GM21360 (cell line): ENCODE measurements around the gene ARL8A.
"Not testable (repeated sequence)": the region's sequence is repeated elsewhere in the genome, so short reads cannot be mapped to it uniquely, and the experiment has no call there.

Source experiments
- ATAC-seq: cut with Tn5 transposase; IDR thresholded peaks from one replicate; pipeline ENCODE4 v1.9.1; 2021; ENCODE audit warnings: mild to moderate bottlenecking, moderate library complexity; ENCODE audit not compliant: unreplicated experiment

ARL8A gene

GRCh38 chr1:202176949-202177927, 32.7 kb upstream of the ARL8A start:
- ATAC-seq = no peak

DNA sequence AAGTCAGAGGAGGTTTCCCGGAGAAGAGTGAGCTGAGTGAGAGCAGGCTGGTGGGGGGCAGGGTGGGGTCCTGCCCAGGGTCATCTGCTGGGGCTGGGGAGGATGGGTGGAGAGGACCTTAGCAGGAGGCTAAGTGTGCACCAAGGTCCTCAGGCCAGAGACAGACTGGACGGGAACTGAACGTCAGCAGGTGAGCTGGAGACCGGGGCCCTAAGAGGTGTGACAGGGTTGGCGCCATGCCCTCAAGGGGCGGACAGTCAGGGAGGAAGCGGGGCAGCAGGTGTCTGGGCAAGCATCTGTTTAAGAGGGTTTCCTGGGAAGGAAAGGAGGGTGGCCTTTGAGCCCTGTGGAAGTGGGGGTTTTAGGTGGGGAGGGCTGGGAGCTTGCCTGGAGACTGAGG, 29.5 kb upstream of the ARL8A start:
- no peak for ATAC-seq

DNA sequence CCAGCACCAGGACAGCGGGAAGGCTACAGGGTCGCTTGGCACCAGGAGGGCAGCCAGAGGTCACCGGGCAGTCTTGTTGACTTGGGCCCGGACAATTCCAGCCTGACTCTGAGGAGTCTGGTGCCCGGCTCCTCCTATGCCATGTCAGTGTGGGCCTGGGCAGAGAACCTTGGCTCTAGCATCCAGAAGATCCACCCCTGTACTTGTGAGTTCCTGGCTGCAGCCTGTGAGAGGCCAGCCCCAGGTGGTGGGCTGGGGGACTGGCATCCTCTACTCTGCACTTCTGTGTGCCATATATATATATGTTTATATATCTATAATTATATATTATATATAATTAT, 27.4 kb upstream of the ARL8A start:
- no peak for ATAC-seq

DNA sequence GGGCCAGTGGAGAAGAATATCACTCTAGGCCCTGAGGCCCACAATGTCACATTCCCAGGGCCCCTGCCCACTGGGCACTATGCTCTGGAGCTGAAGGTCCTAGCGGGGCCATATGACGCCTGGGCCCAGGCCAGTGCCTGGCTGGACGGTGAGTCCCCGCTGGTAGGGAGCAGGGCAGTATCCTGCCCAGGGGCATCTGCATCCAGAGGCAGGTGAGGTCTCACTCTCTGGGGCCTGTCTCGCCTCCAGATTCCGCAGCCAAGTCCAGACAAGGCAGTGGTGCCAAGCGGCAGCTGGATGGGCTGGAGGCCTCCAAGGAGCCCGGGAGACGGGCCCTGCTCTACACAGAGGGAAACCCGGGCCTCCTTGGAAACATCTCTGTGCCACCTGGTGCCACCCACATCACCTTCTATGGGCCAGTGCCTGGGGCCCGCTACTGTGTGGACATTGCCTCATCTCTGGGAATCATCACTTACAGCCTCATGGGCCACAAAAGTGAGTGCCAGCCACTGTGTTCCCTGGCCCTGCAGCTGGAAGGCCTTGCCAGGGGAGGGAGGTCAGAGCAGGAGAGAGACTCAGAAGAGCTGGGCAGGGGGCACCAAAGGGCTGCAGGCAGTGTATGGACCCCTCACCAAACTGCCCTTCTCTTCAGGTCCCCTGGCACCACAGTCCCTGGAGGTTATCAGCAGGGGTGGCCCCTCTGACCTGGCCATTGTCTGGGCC, 26.9 kb upstream of the ARL8A start:
- ATAC-seq = no peak

DNA sequence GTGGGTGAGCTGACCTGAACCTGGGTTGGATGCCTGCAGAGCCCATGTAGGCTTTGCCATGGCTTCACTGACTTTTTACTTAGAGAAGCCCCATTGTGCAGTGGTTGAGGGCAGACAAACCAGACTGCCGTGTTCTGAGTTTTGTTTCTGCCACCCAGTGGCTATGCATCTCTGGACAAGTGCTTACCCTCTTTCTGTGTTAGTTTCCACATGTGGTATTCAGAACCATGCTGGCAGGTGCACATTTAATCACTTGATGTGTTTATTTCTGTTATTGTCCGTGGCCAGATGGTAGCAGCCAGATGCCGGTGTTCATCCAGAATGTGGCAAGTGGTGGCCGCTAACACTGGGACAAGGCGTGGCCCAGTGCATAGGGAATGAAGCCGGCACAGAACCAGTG, 26.2 kb upstream of the ARL8A start:
- ATAC-seq = no peak

- ATAC-seq = no peak
Measured at GRCh38 chr1:202168861-202169260, 24.3 kb upstream of the ARL8A start.

- no peak for ATAC-seq
Measured at GRCh38 chr1:202167708-202168415, 23.3 kb upstream of the ARL8A start.

DNA sequence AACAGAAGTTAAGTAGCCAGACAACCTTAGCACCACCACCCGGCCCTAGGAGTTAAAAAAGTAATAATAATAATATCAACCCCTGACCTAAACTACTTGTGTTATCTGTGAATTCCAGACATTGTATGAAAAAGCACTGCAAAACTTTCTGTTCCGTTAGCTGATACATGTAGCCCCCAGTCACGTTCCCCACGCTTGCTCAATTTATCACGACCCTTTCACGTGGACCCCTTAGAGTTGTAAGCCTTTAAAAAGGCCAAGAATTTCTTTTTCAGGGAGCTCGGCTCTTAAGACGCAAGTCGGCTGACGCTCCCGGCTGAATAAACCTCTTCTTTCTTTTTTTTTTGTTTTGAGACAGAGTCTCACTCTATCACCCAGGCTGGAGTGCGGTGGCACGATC, 22.5 kb upstream of the ARL8A start:
- not testable (repeated sequence) for ATAC-seq

DNA sequence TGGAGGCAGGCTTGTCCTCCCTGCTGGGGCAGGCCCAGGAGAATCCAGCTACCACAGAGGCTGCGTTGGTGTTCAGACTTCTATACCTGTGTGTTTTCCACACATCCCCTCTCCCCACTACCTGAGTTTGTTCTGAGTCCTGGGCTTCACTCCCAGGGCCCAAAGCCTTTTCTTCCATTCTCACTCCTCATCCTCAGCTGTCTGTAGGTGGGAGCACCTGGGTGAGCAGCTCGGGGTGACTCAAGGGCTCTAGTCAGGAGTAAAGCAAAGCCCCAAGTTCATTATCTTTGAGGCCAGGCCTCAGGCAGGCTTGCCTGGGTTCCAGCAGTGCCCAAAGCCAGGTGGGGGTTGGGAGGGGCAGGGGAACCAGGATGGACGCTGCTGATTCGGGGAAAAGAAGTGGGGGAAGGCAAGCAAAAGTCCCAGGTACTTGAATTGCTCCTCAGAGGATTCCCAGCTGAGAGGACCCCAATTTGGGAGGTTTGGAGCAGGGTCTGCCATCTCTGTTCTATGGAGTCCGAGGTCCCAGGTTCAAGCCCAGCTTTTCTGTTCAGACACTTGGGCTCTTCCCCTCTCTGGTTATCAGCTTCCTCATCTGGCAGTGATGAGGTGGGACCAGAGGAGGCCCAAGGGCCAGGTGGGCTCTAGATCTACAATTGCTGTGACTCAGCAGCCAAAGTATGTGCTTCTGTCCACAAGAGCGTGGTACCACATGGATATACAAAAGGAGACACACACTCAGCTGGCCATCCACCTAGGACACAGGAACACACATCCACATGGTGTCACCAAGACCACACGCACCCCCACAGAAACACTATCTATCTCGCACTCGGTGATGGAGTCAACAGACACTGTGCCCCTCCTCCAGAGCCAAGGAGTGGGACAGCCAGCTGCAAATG, 21.7 kb upstream of the ARL8A start:
- no peak for ATAC-seq

DNA sequence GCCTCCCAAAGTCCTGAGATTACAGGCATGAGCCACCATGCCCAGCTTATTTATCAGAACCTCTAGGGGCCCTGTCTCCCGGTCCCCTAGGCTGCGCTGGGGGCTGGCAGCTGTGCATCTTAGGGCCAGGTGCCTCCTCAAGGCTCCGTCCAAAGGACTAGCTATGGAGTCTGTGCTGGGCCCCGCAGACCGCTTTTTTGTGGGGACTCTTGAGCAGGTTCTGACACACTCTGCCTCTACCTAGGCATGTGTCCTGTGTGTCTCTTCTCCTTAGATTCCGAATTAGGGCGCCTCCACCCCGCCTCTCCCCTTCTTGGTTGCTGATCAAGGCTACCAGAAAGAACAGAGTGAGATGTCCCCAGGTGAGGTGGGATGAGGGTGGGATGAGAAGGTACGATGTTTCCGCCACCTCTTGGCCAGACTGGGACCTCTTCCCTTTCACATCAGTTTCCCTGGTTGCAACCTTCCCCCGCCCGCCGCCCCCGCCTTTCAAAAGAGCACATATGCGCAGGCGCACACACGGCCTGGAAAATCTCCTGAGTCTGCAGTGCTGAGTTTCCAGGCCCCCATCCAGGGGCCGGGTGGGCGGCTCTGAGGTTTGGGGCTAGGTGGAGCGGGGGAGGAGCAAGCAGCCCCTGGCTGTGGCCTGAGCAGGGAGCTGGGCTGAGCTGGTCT, 20.9 kb upstream of the ARL8A start:
- ATAC-seq = no peak

DNA sequence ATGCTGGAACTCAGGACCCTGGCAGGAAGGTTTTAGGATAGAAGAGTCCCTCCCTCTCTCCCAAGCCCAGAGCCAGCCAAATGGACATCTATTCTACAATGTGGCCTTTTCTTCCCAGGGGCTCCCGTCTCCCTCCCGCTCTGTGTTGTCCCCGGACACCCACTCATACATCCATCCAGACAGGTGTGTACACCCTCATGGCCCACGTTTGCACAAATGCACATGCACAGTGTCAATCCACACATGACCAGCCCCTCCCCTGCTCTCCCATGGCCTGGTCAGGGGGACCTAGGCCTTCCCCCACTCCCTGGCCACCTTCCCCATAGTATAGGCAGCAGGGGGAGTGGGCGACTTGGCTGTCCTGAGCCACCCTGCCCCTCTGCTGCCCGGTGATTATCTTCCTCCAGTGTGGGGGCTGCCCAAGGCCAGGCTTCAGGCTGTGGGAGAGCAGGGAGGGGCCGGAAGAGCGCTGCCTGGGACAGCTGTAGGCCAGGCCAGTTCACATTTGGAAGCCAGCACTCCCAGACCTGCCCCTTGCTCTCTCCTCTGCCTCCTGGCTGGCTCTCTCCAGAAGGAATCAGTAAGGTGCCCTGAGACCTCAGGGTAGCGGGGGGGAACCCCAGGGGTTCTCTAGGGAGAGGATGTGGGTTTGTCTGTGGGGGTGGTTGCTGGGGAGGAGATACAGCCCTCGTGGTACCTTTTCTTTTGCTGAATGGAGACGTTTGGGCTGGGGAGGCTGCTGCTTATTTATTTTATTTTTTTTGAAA, 19.9 kb upstream of the ARL8A start:
- peak; percentile 39 for ATAC-seq

DNA sequence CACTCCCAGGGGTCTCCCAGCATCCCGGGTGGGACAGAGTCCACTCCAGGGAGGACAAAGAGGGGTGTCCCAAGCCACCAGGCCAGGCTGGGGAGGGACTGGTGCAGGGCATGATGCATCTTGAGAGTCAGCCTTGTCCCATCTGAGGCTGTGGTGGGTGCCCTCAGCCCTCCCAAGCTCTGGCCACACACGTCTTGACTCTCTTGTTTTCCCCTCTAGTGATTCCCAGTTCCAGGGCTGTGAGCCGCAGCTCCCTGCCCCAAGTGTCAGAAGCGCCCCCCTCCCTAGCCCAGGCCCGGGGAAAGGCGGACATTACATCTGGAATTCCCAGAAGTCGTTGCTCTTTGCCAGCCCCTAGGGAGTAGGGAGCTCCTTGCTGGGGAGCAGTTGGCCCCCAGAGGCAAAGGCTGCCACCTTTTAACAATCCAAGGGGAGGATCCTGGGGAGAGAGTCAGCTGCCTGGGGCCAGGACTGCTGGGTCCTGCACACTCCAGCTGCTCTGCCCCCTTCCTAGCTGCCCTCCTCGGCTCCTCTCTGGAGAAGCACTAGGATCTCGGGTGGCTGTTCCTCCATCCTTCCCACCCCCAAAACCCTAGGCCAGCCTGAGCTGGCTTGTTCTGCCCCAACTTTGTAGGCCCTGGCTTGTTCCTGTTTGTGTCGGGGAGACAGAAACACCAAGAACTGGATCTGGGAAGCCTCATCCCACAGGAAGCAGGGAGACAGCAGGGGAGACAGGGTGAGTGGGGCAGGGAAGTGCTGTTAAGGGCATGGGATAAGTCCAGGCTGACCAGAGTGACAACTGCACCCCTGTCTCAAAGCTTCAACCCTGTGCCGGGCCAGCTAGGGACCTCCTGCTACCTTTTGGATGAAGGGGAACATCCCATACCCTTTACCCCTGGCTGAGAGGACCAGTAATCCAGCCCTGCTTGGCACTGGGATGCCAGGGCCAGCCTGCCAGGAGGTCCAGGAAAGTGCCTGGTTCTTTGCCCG, 19.0 kb upstream of the ARL8A start:
- no peak for ATAC-seq

GRCh38 chr1:202162418-202163280, 18.1 kb upstream of the ARL8A start:
- ATAC-seq = no peak

DNA sequence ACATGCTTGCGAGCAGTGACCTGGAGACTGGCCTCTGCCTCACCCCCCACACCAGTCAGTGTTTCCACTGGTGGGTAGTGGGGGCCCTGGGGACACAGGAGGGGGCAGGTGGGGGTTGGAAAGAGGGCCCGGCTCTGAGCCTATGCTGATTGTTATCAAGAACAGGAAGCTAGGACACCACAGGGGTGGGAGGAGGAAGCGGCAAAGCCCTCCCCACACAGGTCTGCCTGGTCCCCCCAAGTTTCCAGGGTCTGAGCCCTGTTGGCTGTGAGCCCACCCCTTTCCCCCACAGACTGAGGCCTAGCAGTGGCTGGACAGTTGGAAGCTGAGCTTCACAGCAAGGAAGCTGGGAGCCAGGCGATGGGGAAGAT, 17.5 kb upstream of the ARL8A start:
- no peak for ATAC-seq

DNA sequence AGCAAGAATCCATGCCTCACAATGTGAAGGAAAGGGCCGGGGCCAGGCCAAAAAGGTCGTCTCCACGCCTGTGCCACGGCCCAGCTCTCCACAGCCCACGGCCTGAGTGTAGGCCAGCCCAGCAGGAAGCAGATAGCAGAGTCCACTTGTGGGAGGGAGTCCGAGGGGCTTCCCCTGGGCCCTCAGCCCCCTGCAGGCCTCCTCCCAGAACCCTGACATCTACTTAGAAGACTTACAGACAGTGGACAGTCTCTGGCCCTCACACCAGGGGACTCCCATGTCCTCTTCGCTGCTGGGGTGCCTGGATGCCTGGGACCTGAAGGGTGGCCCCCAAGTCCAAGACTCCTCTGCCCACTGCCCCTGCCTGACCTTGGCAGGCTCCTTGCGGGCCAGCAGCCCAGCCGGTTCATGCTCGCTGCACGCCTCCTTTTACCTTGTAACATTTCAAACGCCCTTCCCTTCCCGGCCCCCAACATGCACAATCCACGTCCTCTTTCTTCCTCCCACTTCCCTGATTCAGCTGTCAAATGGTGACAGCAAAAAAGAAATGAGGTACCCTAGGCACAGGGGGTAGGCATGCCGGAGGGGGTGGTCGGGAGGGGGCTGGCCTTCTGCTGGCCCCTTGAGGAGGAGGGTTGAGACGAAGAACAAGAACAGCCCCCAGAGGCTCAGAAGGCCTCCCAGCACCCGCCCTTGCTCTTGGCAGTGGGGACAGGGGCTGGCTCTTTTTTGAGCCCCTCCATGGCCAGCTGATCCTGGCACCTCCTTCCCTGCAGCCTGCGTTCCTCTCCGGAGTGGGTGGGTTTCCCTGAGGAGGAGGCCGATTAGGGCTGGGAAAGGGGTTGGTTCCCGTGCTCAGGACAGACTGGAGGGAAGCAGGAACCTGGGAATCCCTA, 16.9 kb upstream of the ARL8A start:
- ATAC-seq = no peak

GRCh38 chr1:202160377-202160940, 15.9 kb upstream of the ARL8A start, which contains the start of gene PTPN7:
PTPN7 (minus strand) TSS chr1:202160602; CDS start chr1:202159402, 1,200 bp downstream.
- peak; percentile 29 for ATAC-seq
